ENCODE data around the gene DOK5. TPM values are rescaled to one million over a fixed set of nuclear protein-coding genes. Genes with fewer than 3 reads are reported as not detected.

DOK5 gene
- total and polyA plus RNA-seq, 7 donors: 7.4 to 25.5 (median 13.3) TPM

DNA sequence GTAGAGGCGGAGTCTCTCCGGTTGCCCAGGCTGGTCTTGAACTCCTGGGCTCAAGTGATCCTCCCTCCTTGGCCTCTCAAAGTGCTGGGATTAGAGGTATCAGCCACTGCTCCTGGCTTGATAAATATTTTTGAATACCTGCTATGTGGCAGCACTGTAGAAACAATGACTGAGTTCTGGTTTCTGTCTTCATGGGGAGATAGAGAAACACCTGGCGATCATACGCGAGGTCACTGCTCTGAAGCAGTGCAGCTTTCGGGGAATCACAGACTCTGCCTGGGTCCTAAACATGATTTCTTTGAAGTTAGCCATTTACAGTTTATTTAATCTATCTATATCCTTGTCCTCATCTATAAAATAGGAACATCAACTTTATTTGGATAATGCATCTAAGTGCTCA is 31.2 kb downstream of the DOK5 start:
- intact Hi-C loops (cut with DNase I): no loop called here
- H3K4me1 ChIP-seq: no peaks in the 10 kb centered on the region
- no peak overlapping the region for H3K27ac ChIP-seq
- TF ChIP-seq, protein P1, sequence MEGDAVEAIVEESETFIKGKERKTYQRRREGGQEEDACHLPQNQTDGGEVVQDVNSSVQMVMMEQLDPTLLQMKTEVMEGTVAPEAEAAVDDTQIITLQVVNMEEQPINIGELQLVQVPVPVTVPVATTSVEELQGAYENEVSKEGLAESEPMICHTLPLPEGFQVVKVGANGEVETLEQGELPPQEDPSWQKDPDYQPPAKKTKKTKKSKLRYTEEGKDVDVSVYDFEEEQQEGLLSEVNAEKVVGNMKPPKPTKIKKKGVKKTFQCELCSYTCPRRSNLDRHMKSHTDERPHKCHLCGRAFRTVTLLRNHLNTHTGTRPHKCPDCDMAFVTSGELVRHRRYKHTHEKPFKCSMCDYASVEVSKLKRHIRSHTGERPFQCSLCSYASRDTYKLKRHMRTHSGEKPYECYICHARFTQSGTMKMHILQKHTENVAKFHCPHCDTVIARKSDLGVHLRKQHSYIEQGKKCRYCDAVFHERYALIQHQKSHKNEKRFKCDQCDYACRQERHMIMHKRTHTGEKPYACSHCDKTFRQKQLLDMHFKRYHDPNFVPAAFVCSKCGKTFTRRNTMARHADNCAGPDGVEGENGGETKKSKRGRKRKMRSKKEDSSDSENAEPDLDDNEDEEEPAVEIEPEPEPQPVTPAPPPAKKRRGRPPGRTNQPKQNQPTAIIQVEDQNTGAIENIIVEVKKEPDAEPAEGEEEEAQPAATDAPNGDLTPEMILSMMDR (IDR thresholded peaks at IDR 0.05): no peak
- WGBS, 3 donors: 96 to 98% (median 96%) methylated on average over 6 of the region's 6 CpGs
- H3K27me3 ChIP-seq (ENCODE audit: insufficient read depth in 3 of 3, low read length in 2 of 3): no peaks in the 10 kb centered on the region
- H3K9me3 ChIP-seq: no peaks in the 10 kb centered on the region
- H3K4me3 ChIP-seq: no peak overlapping the region
- no peak for DNase-seq
- no peak for ATAC-seq
- H3K36me3 ChIP-seq (ENCODE audit: insufficient read depth in 1 of 2, low read depth in 1 of 2): no peaks in the 10 kb centered on the region

DNA sequence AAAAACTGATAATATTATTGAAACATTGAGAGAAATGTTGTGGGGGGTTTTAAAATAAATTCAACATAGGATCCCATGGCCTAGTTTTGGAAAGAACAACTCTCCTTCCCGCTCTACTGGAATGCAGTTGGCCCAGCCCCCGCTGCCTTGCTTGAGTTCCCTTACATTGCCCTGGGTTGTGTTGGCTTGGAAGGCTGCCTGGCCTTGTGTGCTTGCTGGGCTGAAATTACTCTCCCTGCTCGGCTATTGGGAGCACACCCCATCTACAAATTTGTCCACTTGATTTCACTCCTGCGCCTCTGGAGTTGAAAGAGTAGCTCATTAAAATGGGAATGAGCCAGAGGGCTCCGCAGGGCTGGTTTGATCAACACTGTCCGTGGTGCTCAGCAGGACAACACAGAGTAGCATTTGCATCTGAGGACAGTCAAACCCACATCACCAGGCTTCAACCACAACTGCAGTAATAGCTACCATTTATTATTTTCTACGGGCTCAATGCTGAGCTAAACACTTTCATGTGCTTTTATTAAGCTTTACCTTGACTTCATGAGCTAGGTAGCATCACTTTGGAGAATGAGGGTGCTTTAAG is 35.2 kb downstream of the DOK5 start:
- Histone ChIP-seq H3K27me3 (ENCODE audit: insufficient read depth in 3 of 3, low read length in 2 of 3) (no peaks in the 10 kb centered on the region), H3K4me1 (no peaks in the 10 kb centered on the region), H3K9me3 (peaks cover 4% of the 10 kb centered on the region), H3K4me3 (no peak overlapping the region), H3K36me3 (ENCODE audit: insufficient read depth in 1 of 2, low read depth in 1 of 2) (no peaks in the 10 kb centered on the region), H3K27ac (peak overlapping the region; percentile 56)
- intact Hi-C loops (cut with DNase I): no loop called here
- peak; percentile 17 to 66 for DNase-seq
- peak; percentile 76 to 95 (median 87) for ATAC-seq
- TF ChIP-seq, protein P1 (IDR thresholded peaks at IDR 0.05): no peak
- 37 to 48% (median 37%) methylated on average over 7 of the region's 7 CpGs for WGBS, 3 donors

DNA sequence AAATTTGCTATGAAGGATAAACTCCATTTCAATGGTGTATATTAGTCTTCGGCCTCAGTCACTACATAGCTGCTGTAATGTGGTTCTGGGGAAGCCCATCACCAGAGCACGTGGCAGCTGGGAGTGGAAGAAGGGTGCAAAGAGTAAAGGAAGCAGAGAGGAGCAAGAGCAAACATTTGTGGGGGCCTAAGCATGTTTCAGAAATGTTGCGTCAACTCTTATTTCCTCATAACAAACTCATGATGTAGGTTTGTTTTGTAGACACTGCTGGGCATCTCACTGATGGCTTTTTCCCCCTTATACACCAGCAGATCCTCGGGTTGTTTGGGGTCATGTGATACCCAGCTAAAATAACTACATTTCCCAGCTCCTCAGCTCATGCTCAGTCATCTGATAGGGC is 37.3 kb downstream of the DOK5 start:
- DNase-seq (no peak), ATAC-seq (no peak)
- peaks cover 4% of the 10 kb centered on the region for H3K9me3 ChIP-seq
- H3K27me3 ChIP-seq (ENCODE audit: insufficient read depth in 3 of 3, low read length in 2 of 3): no peaks in the 10 kb centered on the region
- no peaks in the 10 kb centered on the region for H3K4me1 ChIP-seq
- no peaks in the 10 kb centered on the region for H3K36me3 ChIP-seq (ENCODE audit: insufficient read depth in 1 of 2, low read depth in 1 of 2)
- no peak overlapping the region for H3K27ac ChIP-seq
- TF ChIP-seq, protein P1 (IDR thresholded peaks at IDR 0.05): no peak
- no peak overlapping the region for H3K4me3 ChIP-seq
- WGBS, 3 donors: 83 to 88% (median 84%) methylated on average over 4 of the region's 4 CpGs
- intact Hi-C loops (cut with DNase I): no loop called here

GRCh38 chr20:54514028-54514607 is 38.7 kb downstream of the DOK5 start:
- Histone ChIP-seq H3K9me3 (peaks cover 4% of the 10 kb centered on the region), H3K36me3 (ENCODE audit: insufficient read depth in 1 of 2, low read depth in 1 of 2) (no peaks in the 10 kb centered on the region), H3K27ac (no peak overlapping the region), H3K27me3 (ENCODE audit: insufficient read depth in 3 of 3, low read length in 2 of 3) (no peaks in the 10 kb centered on the region), H3K4me3 (no peak overlapping the region), H3K4me1 (no peaks in the 10 kb centered on the region)
- TF ChIP-seq, protein P1 (IDR thresholded peaks at IDR 0.05): no peak
- 58 to 66% (median 66%) methylated on average over 3 of the region's 3 CpGs for WGBS, 3 donors
- no peak for DNase-seq
- intact Hi-C loops (cut with DNase I): no loop called here
- no peak for ATAC-seq
